Measurements from ENCODE around the gene GPX5.

The GPX5 gene

DNA sequence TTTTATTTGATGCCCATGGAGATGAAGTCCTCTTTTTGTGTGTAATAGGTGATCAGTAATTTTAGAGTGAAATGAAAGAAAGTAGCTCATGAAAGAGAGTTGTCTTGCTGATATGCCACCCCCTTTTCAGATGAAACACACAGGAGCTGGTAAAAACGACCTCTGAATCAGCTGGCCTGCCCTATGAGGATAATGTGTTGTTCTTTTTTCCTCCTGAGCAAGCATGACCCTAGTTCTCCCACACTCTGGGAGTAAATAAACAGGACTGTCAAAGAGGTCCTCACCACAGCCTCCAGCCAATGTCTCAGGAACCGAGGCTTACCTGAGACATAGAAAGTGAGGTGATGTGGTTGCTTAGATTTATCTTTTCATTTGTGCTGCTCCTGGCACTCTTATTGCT lies 29.5 kb downstream of the GPX5 start:
- no peak for DNase-seq (ENCODE audit: low read depth, low spot score)

DNA sequence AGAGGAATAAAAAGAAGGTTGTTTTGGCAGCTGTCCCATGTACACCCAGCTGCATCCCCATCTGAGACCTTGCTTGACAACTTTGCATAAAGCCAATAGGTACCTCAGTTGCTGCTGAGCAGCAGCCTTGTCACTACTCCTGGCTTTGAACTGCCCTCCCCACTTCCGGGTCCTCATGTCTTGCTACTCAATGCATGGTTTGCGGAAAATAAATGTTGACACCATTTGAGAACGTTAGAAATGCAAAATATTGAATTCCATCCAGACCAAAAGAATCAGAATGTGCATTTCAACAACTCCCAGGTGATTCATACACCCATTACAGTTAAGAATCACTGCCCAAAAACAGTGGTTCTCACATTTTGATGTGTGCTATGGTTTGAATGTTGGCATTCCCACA lies 32.9 kb downstream of the GPX5 start:
- DNase-seq (ENCODE audit: low read depth, low spot score): no peak

DNA sequence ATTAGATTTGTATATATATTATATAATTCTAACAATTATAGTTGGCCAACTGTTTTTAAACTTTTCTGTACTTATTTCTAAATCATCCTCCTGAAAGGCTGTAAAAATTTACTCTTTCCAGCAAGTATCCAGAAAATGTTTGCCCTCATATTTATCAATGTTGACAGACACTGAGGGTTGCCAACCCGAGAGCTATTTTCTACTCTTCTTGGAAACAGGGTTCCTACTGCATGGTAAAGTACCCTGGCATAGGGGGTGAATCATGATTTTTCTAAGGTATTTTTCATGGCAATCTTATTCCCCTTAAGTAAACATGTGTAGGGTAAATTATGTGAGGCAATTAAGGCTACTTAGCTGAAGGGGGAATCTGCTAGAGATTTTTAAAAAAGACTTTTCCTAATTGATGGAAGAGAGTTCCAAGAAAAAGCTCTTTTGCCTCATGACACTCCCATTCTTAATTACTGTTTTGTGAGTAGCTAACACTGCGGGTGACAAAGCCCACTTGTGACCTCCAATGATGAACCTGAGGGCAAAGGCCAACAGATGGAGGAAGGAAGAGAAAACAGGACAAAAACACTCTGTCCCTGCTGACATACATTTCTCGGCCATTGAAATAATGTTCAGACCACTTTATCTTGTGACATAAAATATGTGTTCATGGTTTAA lies 37.9 kb downstream of the GPX5 start:
- no peak for DNase-seq (ENCODE audit: low read depth, low spot score)

DNA sequence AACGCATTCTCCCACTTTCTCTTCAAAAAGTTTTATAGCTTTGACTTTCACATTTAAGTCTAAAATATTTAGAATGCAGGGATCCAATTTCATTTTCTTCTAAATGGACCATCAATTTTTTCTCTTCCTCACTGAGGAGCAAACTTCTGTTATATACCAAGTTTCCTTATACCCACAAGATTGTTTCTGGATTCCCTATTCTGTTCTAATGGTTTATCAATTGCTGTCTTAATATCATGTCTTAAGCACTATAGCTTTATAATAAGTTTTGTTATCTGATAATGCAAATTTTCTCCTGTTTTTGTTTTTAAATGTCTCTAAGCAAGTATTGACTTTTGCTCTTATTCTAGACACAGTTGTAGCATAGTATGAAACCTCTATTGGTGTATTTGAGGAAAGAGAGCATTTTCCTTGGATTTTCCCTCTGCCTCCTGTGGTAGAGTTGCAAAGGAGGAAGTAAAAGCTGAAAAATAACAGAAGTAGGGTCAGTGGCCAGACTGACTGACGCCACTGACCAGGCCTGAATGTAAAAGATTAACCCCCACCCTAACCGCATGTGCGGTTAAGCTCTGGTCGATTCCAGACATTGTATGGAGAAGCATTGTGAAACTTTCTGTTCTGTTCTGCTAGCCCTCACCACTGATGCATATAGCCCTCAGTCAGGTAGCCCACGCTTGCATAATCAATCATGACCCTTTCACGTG lies 40.3 kb downstream of the GPX5 start:
- DNase-seq (ENCODE audit: low read depth, low spot score): no peak

DNA sequence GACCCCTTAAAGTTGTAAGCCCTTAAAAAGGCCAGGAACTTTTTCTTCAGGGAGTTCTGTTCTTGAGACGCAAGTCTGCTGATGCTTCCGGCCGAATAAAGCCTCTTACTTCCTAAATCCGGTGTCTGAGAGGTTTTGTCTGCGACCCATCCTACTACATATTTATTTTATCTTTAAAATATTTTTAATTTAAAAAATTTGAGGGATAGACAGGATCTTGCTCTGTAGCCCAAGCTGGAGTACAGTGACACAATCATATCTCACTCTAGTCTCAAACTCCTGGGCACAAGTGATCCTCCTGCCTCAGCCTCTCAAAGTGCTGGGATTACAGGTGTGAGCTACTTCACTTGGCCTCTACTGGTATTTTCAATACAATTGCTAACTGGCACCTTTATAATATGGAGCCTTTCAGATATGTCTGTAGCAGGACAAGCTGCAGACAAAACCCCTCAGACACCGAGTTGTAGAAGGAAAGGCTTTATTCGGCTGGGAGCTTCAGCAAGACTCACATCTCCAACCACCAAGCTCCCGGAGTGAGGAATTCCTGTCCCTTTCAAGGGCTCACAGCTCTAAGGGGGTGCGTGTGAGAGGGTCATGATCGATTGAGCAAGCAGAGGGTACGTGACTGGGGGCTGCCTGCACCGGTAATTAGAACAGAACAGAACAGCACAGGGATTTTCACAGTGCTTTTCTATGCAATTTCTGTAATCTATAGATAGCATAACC lies 41.0 kb downstream of the GPX5 start:
- no peak for DNase-seq (ENCODE audit: low read depth, low spot score)

DNA sequence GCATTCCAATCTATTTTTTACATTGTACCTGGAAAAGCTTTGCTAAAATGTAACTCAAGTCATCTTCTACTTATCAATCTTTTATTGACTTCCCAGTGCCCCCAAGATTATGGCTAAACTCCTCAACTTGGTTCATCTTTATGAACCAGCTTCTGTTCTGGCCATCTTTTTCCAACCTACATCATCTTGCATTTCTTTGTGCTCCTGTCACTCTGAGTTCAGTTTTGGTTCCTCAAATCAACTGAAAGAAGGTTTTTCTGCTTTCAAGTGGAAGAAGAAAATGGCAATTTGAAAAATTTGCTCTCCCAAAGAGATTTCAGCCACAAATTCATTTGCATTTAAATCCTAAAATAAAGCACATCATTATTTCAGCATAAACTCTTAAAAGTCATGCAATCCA lies 41.8 kb downstream of the GPX5 start:
- DNase-seq (ENCODE audit: low read depth, low spot score): no peak

DNA sequence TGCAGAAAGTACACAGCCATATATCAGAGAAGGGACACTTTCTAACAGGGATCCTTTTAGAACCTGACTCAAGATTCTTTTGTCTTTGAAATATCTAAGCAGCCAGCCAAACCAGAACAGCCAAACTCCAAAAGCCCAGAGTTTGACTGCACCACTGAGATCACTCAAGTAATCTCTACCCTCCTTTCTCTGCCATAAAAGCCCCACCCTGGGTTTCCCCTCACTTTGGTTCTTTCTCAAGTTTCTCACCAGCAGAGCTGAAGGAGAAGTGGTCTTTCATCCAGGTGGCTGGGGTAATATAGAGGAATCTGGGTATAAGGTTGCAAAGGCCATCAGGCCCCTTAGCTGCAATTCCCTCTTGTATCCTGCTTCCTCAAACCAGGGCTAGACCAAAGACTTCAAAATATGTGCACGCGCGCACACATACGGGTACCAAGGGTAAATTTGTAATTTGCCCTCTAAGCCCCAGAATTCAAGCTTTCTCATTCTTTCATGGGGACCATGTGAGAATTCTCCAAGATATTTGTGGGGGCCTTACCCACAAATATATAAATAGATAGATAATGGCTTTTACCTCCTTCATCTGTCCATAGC lies 42.9 kb downstream of the GPX5 start:
- DNase-seq (ENCODE audit: low read depth, low spot score): no peak

DNA sequence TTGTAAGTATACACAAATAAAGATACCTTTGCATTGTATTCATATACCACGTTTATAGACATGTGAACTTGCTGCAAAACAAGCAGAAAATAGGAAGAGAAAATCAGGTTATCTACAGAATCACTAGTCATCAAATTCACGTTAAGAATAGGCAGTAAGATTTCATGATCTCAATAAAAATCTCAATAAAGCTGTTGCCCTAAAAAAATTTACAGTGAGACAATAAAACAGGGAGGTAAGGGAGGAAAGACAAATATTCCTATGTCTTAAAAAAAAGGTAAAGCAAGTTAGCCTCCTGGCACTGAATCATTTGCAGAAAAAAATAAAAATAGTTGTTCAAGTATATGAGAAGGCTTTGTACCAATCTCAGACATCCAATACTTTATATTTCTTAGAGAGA lies 44.1 kb downstream of the GPX5 start:
- no peak for DNase-seq (ENCODE audit: low read depth, low spot score)

DNA sequence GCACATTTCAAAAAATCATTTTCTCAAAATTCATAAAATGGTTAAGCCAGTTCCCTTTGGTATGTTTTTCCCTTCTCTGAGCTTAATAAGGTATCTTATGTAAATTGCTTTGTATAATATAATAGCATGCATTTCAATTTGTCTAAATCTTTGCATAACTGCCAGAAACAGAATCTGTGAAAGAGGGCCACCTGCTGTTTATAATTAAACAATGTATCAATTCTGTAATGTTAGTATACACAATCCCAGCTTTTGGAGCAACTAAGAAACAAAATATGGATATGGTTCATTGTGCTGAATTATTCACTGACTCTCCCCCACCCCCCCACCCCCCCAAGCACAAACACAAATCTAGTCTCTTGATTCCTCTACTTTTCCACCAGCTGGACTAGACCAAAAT lies 54.8 kb downstream of the GPX5 start:
- no peak for DNase-seq (ENCODE audit: low read depth, low spot score)

DNA sequence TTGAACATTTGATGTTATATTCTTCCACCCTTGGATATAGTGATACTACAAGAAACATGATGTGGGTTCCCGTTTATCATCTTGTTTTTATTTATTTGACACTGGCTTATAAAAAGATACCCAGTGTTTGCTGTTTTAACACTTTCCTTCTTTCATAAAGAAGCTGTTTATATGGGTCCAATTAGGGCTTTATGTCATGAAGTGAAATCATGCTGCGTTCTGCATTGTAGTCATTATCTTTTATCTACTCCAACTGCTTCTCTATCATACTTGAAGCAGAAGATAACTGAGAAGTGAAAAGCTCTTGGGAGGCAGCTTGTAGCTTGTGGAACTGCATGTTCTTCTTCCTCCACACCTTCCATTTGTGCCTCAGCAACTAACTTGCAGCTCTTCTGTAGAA lies 57.8 kb downstream of the GPX5 start:
- no peak for DNase-seq (ENCODE audit: low read depth, low spot score)

All from activated CD4-positive, CD25-positive, alpha-beta regulatory T cell treated with anti-CD3 and anti-CD28 coated beads, Interleukin-2, amount 50 U/mL, for 16 hours (primary cell).